AG09309 (cell line): ENCODE data around the gene TAL1.

Experiments
- DNase-seq: peaks from one replicate; pipeline ENCODE4 v3.0.0-alpha.2; 2010; ENCODE audit warnings: low read depth
- H3K4me3 ChIP-seq: 2 replicates; pipeline ENCODE4 v1.5.1; 2011; ENCODE audit warnings: mild to moderate bottlenecking, low read depth, low read length, moderate library complexity; ENCODE audit not compliant: control insufficient read depth
- TF ChIP-seq, protein P1 (sequence below): IDR thresholded peaks from 2 replicates; pipeline ENCODE4 v1.5.1; 2011; ENCODE audit warnings: mild to moderate bottlenecking, low read depth, low read length, inconsistent platforms; ENCODE audit not compliant: insufficient read depth, control insufficient read depth; ENCODE audit errors: missing control alignments

Gene TAL1

DNA sequence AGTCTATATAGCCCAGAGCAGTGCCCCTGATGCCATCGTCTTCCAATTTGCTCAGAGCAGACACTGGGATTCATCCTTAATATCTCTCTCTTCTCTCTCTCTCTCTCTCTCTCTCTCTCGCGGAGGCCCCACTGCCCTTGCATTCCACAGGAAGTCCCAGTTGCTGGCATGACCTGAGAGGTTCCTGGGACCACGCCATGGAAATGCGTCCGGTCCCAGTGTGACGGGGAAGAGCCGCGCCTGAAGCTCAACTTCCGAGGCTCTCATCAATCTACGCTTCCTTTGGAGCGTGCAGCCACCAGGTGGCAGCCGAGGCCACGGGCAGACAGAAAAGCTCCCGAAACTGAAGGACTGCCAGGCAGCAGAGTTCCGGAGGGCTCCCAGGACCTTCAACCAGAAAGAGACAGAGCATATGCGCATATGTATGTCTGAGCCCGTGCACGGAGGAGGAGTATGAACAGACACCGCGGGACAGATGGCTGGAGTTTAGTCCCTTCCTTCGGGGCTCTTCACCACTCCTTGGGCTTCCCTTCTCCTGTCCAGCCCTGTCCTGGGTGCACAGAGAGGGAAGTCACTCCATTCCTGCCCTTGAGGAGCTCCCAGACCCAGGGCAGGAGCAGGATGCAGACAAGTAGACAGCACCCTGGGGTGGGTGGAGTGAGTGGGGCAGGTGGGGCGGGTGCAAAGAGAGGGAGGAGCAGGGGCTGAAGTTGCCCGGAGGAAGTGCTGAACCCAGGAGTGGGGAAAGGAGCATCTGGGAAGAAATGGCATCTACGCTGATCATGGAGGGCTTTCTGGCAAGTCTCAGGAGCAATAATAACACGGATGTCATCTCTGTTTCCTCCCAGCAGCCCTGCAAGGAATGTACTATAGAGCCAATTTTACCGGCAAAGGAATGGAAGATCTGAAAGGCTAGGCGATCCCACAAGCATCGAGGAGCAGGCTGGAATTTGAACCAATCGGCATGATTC, 52.7 kb downstream of the TAL1 start:
- DNase-seq, result peak; percentile 81
- peak overlapping the region; percentile 53 for H3K4me3 ChIP-seq
- TF ChIP-seq, protein P1, sequence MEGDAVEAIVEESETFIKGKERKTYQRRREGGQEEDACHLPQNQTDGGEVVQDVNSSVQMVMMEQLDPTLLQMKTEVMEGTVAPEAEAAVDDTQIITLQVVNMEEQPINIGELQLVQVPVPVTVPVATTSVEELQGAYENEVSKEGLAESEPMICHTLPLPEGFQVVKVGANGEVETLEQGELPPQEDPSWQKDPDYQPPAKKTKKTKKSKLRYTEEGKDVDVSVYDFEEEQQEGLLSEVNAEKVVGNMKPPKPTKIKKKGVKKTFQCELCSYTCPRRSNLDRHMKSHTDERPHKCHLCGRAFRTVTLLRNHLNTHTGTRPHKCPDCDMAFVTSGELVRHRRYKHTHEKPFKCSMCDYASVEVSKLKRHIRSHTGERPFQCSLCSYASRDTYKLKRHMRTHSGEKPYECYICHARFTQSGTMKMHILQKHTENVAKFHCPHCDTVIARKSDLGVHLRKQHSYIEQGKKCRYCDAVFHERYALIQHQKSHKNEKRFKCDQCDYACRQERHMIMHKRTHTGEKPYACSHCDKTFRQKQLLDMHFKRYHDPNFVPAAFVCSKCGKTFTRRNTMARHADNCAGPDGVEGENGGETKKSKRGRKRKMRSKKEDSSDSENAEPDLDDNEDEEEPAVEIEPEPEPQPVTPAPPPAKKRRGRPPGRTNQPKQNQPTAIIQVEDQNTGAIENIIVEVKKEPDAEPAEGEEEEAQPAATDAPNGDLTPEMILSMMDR, result peak; percentile 97

DNA sequence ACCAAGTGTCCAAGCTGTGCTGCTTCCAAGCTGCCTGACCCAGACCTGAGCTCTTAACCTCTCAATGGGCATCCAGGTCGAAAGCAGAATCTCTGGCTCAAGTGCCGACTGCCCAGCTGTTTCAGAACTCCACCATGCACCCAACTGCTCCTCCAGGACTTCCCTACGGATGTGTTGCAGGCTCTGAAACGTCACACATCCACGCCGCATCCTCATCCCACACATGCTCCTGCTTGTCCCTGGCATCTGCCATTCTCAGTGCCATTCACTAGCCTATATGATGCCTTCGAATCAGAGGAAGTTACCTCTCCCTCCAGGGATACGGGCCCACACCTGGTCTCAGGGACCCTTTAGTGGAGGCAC, 53.4 kb downstream of the TAL1 start:
- H3K4me3 ChIP-seq, result peak overlapping the region; percentile 32
- TF ChIP-seq, protein P1, result no peak
- no peak for DNase-seq

DNA sequence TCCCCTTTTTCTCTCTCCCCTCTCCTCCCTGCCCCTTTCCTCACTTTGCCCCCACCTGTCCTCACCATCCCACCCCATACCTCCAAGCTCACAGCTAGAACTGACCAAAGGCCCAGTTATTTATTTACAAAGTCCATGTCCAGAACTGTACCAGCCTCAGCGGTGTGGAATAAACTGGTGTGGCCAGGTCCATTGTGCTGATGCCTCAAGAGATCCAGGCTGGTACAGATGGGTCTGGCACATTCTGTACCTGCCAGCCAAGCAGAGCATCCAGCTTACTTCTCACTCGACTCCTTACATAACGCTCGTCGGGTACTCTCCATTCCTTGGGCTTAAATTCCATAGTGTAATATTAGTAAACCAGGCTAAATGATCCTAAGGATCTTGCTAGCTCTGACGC, 54.0 kb downstream of the TAL1 start:
- H3K4me3 ChIP-seq, result no peak overlapping the region
- TF ChIP-seq, protein P1, result no peak
- DNase-seq, result no peak

DNA sequence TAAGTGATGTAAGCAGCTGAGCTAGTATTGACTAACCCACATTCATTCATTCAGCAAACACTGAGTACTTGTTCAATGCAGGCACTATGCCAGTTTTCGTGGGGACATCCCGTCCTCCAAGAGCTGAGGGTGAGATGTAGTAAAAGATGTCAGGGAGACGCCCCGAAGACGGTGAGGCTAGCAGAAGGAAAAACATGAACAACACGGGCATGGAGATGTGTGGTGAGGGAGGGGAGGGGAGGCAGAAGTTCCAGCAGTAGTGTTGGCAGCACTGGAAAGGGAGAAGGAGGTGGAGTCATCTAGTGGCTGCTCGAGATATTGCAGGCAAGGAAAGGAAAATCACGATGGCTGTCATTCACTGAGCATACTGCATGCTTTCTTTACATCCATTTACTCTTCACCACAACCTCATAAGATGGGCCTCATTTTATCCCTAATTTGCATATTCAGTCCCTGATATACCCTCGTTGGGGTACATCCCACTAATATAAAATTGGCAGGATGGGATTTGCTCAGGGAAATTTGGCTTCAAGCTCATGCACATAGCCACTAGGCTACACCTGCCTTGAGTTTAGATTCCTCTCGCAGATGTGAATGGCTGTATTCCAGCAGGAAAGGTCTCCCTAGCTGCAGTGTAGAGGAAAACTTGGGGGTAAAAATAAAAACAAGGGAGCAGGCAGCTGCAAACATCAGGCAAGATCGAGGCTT, 56.6 kb downstream of the TAL1 start:
- no peak overlapping the region for H3K4me3 ChIP-seq
- no peak for DNase-seq
- TF ChIP-seq, protein P1, result peak; percentile 95

DNA sequence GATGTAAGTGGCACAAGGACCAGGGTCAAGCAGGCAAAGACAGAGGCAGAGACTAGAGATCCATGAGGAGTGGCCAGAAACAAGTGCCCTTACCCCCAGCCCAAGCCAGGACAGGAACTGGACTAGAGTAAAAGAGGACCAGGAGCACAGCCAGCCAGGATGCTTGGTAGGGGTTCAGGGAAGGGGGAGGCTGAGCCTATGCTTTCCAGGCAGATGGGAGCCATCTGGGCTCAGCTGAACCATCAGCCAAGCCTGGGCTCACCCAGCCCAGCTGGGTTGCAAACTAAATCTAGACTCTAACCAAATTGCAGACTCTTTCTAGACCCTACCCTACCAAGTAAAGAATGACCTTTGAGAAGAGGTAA, 57.4 kb downstream of the TAL1 start:
- H3K4me3 ChIP-seq, result no peak overlapping the region
- TF ChIP-seq, protein P1, result no peak
- no peak for DNase-seq

DNA sequence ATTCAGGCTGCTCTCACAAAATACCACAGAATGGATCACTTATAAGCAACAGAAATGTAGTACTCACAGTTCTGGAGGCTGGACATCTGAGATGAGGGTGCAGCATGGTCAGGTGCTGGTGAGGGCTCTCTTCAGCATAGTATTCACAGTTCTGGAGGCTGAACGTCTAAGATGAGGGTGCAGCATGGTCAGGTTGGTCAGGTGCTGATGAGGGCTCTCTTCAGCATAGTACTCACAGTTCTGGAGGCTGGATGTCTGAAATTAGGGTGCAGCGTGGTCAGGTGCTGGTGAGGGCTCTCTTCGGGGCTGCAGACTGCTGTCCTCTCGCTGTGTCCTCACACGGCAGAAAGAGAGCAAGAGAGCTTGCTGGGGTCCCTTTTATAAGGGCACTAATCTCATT, 59.2 kb downstream of the TAL1 start:
- TF ChIP-seq, protein P1, result no peak
- no peak overlapping the region for H3K4me3 ChIP-seq
- DNase-seq, result no peak
